Right lobe of liver (tissue), 4 donors: Measurements from ENCODE around the gene PLXNA2.

Experiments
- CTCF ChIP-seq, 4 donors: fragments of 200-600 bp in 3 of 4; fragments of 450-650 bp in 1 of 4; IDR thresholded peaks; one replicate each; pipeline versions ENCODE4 v1.5.1 to v1.8.0; 2016 to 2022; ENCODE audit warnings: antibody characterized with exemption in 4 of 4, mild to moderate bottlenecking in 2 of 4
- POLR2A ChIP-seq: fragments of 450-650 bp; IDR thresholded peaks from one replicate; pipeline ENCODE4 v1.6.1; 2017; ENCODE audit warnings: antibody characterized with exemption, mild to moderate bottlenecking
- donor health status: DM: no; HTN: no; CAD: no.
- donor health status: DM: no; HTN: no; CAD: no.
- donor health status: DM: no; HTN: yes; CAD: no.

DNA sequence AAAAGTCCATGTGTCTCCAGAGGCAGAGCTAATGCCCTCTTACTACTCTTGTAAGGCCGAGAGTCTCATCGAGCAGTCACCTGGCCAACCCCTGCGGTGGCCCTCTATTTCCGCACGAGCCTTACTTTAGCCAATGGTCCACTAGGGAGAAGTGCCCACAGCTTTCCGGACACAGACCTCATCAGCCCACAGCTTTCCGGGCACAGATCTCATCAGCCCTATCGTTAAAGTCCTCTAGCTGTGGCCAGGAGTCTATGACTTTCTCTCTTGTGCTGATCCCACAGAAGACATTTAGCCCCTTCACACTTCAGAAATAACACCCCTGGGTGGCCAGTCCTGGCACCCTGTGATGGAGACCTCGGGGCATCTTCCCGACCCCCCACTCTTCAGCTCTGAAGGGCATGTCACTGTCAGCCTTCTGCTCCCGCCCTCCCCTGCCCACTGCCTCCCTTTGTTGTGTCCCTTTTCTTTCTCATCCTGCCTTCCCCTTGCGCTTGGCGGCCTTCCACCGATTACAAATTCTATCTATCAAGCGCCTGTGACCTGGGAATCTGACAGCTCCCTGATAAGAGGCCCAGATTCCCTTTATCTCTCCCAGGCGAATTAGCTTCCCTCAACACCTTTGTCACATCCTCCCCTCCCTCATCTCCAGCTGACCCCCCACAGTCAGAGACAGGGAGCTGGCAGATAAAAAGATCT, 161.0 kb downstream of the PLXNA2 start:
- TF ChIP-seq CTCF (IDR thresholded peaks at IDR 0.05) (no peak), POLR2A (no peak)
